HepG2 (cell line): ENCODE results near the gene CLEC20A. TPM values are rescaled to one million over a fixed set of nuclear protein-coding genes. Genes with fewer than 3 reads are reported as not detected.
A peak's percentile ranks its signal among the peaks of the same experiment; 100 is the strongest.

Experiments used
- CBX5 ChIP-seq: sonication (generic); formaldehyde crosslinking; IDR thresholded peaks from 2 replicates; pipeline ENCODE4 v1.4.0; 2020; ENCODE audit warnings: missing genetic modification reagents, borderline replicate concordance
- CHCHD3 ChIP-seq: sonication (generic); formaldehyde crosslinking; IDR thresholded peaks from 2 replicates; pipeline ENCODE4 v1.8.0; 2022; ENCODE audit warnings: mild to moderate bottlenecking, missing genetic modification reagents, moderate library complexity
- DMAP1 ChIP-seq: IDR thresholded peaks from 2 replicates; pipeline ENCODE4 v1.6.1; 2016
- DR1 ChIP-seq: sonication (generic); formaldehyde crosslinking; IDR thresholded peaks from 2 replicates; pipeline ENCODE4 v1.8.0; 2021; ENCODE audit warnings: mild to moderate bottlenecking, missing genetic modification reagents, inconsistent platforms
- EED ChIP-seq: sonication (generic); formaldehyde crosslinking; IDR thresholded peaks from 2 replicates; pipeline ENCODE4 v1.5.0; 2020; ENCODE audit warnings: mild to moderate bottlenecking, missing genetic modification reagents
- GFI1 ChIP-seq: sonication (generic); formaldehyde crosslinking; IDR thresholded peaks from 2 replicates; pipeline ENCODE4 v1.5.0; 2020; ENCODE audit warnings: missing genetic modification reagents, mild to moderate bottlenecking, borderline replicate concordance
- HHEX ChIP-seq: IDR thresholded peaks from 2 replicates; pipeline ENCODE4 v1.6.1; 2016; ENCODE audit warnings: control low read depth
- HNRNPUL1 ChIP-seq: fragments of 200-400 bp; formaldehyde crosslinking; IDR thresholded peaks from 2 replicates; pipeline ENCODE4 v1.6.1; 2017; ENCODE audit warnings: low read depth, mild to moderate bottlenecking, low read length, moderate library complexity
- KLF11 ChIP-seq: IDR thresholded peaks from 2 replicates; pipeline ENCODE4 v1.6.1; 2016; ENCODE audit warnings: missing compliant biosample characterization
- NFRKB ChIP-seq: fragments of 450-650 bp; IDR thresholded peaks from 2 replicates; pipeline ENCODE4 v1.6.1; 2017
- PHF8 ChIP-seq: sonication (generic); formaldehyde crosslinking; IDR thresholded peaks from 2 replicates; pipeline ENCODE4 v1.5.0; 2020; ENCODE audit warnings: missing genetic modification reagents
- RFX5 ChIP-seq: IDR thresholded peaks from 2 replicates; pipeline ENCODE4 v1.6.1; 2011; ENCODE audit warnings: low read depth, low read length, improper control_type of control experiment
- SALL1 ChIP-seq: sonication (generic); formaldehyde crosslinking; IDR thresholded peaks from 2 replicates; pipeline ENCODE4 v1.8.0; 2022; ENCODE audit warnings: mild to moderate bottlenecking, missing genetic modification reagents
- SRSF9 ChIP-seq: fragments of 200-400 bp; formaldehyde crosslinking; IDR thresholded peaks from 2 replicates; pipeline ENCODE4 v1.6.1; 2018; ENCODE audit warnings: borderline replicate concordance, mild to moderate bottlenecking, low read depth, low read length; ENCODE audit not compliant: insufficient read depth, poor library complexity, severe bottlenecking
- TOE1 ChIP-seq: sonication (generic); formaldehyde crosslinking; IDR thresholded peaks from 2 replicates; pipeline ENCODE4 v1.4.0; 2020; ENCODE audit warnings: mild to moderate bottlenecking, missing genetic modification reagents
- ZBTB20 ChIP-seq: sonication (generic); formaldehyde crosslinking; IDR thresholded peaks from 2 replicates; pipeline ENCODE4 v1.8.1; 2023; ENCODE audit warnings: missing genetic modification reagents, low read depth, mild to moderate bottlenecking, borderline replicate concordance
- ZKSCAN1 ChIP-seq: fragments of 150-350 bp; IDR thresholded peaks from 2 replicates; pipeline ENCODE4 v1.6.1; 2014; ENCODE audit warnings: low read length
- ZNF234 ChIP-seq: sonication (generic); formaldehyde crosslinking; conservative IDR thresholded peaks from 2 replicates; pipeline ENCODE4 v1.5.1; 2020; ENCODE audit warnings: mild to moderate bottlenecking, missing genetic modification reagents
- ZNF335 ChIP-seq: sonication (generic); formaldehyde crosslinking; IDR thresholded peaks from 2 replicates; pipeline ENCODE4 v1.4.0; 2020; ENCODE audit warnings: missing genetic modification reagents
- ZNF44 ChIP-seq: sonication (generic); formaldehyde crosslinking; IDR thresholded peaks from 2 replicates; pipeline ENCODE4 v1.5.1; 2020; ENCODE audit warnings: mild to moderate bottlenecking, missing genetic modification reagents
- ZNF549 ChIP-seq: sonication (generic); formaldehyde crosslinking; IDR thresholded peaks from 2 replicates; pipeline ENCODE4 v1.5.0; 2020; ENCODE audit warnings: missing genetic modification reagents
- ZNF557 ChIP-seq: sonication (generic); formaldehyde crosslinking; IDR thresholded peaks from 2 replicates; pipeline ENCODE4 v1.4.0; 2020; ENCODE audit warnings: missing genetic modification reagents
- ZSCAN9 ChIP-seq: IDR thresholded peaks from 2 replicates; pipeline ENCODE4 v1.6.1; 2016; ENCODE audit warnings: borderline replicate concordance
- polyA plus RNA-seq, 8 experiments: library from polyadenylated mRNA; depleted of rRNA in 3 of 8; stranded (reverse) in 7 of 8; unstranded in 1 of 8; fragments of >200 nt; fragmentation: Illumina TruSeq in 4 of 8; extraction: Trizol in 4 of 8; gene quantifications; 2 replicates each; pipeline versions ENCODE4 v1.2.1 to v1.2.3, GENCODE V29; 2011 to 2016; ENCODE audit warnings: low read depth in 4 of 8, missing spikeins in 1 of 8, mixed read lengths in 1 of 8; ENCODE audit not compliant: insufficient read depth in 1 of 8
- total RNA-seq, 5 experiments: library from RNA; depleted of rRNA; stranded (reverse); fragments of >200 nt; fragmentation: Illumina TruSeq; extraction: Trizol; gene quantifications; 2 replicates each; pipeline ENCODE4 v1.2.3, GENCODE V29; 2016; ENCODE audit warnings: low read depth in 1 of 5
- TF ChIP-seq, protein P1 (sequence below): sonication (generic); formaldehyde crosslinking; conservative IDR thresholded peaks from 2 replicates; pipeline ENCODE4 v1.4.0; 2020; ENCODE audit warnings: missing genetic modification reagents
- TF ChIP-seq, protein P2 (sequence below): sonication (generic); formaldehyde crosslinking; IDR thresholded peaks from 2 replicates; pipeline ENCODE4 v1.5.1; 2020; ENCODE audit warnings: missing genetic modification reagents, mild to moderate bottlenecking, borderline replicate concordance
- TF ChIP-seq, protein P3 (sequence below): sonication (generic); formaldehyde crosslinking; IDR thresholded peaks from 2 replicates; pipeline ENCODE4 v1.5.0; 2020; ENCODE audit warnings: missing genetic modification reagents
- TF ChIP-seq, protein P4 (sequence below): sonication (generic); formaldehyde crosslinking; IDR thresholded peaks from 2 replicates; pipeline ENCODE4 v1.4.0; 2020; ENCODE audit warnings: missing genetic modification reagents
- TF ChIP-seq, protein P5 (sequence below): sonication (generic); formaldehyde crosslinking; IDR thresholded peaks from 2 replicates; pipeline ENCODE4 v1.4.0; 2020; ENCODE audit warnings: mild to moderate bottlenecking, missing genetic modification reagents

Gene CLEC20A
- total and polyA plus RNA-seq, 2 of the 13 experiments (the other 11 are each of a cell fraction or from before 2014, with no cell fraction given) = not detected

DNA sequence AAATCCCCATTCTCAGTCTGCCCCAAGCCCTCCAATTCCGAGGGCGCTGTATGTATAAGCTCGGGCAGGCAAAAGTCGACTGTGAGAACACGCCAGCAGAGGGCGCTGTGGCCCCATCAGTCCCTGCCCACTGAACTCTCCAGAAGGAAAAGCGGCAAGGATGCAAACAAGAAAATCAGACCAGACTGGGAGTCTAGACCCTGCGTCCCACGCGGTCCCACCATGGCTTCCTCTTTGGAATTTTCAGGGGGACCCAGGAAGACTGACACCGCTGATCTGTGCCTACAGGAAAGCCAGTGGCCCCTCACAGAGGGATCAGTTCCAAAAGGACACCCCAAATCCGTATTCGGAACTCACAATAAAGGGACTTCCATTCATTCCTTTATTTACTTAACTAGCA, 35.6 kb upstream of the CLEC20A start (continued):
- TF ChIP-seq ZSCAN9 (CRISPR knock-in tag) (0 out of 2 replicates have a peak, but pooled peaks have one; percentile 44), ZKSCAN1 (0 out of 2 replicates have a peak, but pooled peaks have one; percentile 26), ZBTB20 (CRISPR knock-in tag) (no peak), DMAP1 (CRISPR knock-in tag) (no peak), SALL1 (peak; percentile 32; the same call in 1 of the 2 replicates), RFX5 (no peak), DR1 (CRISPR knock-in tag) (no peak), ZNF557 (CRISPR knock-in tag) (no peak), ZNF234 (CRISPR knock-in tag) (no peak), NFRKB (no peak), CHCHD3 (no peak), HNRNPUL1 (no peak), SRSF9 (no peak), ZNF44 (CRISPR knock-in tag) (no peak), TOE1 (CRISPR knock-in tag) (no peak), KLF11 (CRISPR knock-in tag) (0 out of 2 replicates have a peak, but pooled peaks have one; percentile 30), CBX5 (CRISPR knock-in tag) (peak; percentile 38; the same call in 1 of the 2 replicates), EED (CRISPR knock-in tag) (no peak), PHF8 (no peak), ZNF335 (CRISPR knock-in tag) (no peak), ZNF549 (CRISPR knock-in tag) (no peak), GFI1 (CRISPR knock-in tag) (no peak), HHEX (CRISPR knock-in tag) (no peak)
- TF ChIP-seq, protein P1, sequence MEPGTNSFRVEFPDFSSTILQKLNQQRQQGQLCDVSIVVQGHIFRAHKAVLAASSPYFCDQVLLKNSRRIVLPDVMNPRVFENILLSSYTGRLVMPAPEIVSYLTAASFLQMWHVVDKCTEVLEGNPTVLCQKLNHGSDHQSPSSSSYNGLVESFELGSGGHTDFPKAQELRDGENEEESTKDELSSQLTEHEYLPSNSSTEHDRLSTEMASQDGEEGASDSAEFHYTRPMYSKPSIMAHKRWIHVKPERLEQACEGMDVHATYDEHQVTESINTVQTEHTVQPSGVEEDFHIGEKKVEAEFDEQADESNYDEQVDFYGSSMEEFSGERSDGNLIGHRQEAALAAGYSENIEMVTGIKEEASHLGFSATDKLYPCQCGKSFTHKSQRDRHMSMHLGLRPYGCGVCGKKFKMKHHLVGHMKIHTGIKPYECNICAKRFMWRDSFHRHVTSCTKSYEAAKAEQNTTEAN (CRISPR knock-in tag) = no peak
- TF ChIP-seq, protein P2, sequence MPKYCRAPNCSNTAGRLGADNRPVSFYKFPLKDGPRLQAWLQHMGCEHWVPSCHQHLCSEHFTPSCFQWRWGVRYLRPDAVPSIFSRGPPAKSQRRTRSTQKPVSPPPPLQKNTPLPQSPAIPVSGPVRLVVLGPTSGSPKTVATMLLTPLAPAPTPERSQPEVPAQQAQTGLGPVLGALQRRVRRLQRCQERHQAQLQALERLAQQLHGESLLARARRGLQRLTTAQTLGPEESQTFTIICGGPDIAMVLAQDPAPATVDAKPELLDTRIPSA (CRISPR knock-in tag) = no peak
- TF ChIP-seq, protein P3, sequence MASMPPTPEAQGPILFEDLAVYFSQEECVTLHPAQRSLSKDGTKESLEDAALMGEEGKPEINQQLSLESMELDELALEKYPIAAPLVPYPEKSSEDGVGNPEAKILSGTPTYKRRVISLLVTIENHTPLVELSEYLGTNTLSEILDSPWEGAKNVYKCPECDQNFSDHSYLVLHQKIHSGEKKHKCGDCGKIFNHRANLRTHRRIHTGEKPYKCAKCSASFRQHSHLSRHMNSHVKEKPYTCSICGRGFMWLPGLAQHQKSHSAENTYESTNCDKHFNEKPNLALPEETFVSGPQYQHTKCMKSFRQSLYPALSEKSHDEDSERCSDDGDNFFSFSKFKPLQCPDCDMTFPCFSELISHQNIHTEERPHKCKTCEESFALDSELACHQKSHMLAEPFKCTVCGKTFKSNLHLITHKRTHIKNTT = no peak
- TF ChIP-seq, protein P4, sequence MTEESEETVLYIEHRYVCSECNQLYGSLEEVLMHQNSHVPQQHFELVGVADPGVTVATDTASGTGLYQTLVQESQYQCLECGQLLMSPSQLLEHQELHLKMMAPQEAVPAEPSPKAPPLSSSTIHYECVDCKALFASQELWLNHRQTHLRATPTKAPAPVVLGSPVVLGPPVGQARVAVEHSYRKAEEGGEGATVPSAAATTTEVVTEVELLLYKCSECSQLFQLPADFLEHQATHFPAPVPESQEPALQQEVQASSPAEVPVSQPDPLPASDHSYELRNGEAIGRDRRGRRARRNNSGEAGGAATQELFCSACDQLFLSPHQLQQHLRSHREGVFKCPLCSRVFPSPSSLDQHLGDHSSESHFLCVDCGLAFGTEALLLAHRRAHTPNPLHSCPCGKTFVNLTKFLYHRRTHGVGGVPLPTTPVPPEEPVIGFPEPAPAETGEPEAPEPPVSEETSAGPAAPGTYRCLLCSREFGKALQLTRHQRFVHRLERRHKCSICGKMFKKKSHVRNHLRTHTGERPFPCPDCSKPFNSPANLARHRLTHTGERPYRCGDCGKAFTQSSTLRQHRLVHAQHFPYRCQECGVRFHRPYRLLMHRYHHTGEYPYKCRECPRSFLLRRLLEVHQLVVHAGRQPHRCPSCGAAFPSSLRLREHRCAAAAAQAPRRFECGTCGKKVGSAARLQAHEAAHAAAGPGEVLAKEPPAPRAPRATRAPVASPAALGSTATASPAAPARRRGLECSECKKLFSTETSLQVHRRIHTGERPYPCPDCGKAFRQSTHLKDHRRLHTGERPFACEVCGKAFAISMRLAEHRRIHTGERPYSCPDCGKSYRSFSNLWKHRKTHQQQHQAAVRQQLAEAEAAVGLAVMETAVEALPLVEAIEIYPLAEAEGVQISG (CRISPR knock-in tag) = peak; percentile 33; the same call in 1 of the 2 replicates
- TF ChIP-seq, protein P5, sequence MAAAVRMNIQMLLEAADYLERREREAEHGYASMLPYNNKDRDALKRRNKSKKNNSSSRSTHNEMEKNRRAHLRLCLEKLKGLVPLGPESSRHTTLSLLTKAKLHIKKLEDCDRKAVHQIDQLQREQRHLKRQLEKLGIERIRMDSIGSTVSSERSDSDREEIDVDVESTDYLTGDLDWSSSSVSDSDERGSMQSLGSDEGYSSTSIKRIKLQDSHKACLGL = no peak
